Endothelial cell of umbilical vein (primary cell): ENCODE results near the gene RNF111. TPM values are rescaled to one million over a fixed set of nuclear protein-coding genes. Genes with fewer than 3 reads are reported as not detected.

Experiments
- BruUV-seq: library from RNA; stranded (reverse); fragments of 400-500 nt; replicated peaks from 2 replicates; lab custom pipeline; 2021; lab: Mats Ljungman, UMichigan
- CTCF ChIA-PET: fragments of 300-600, 350-600 bp; sonication (Branson Sonifier 250); formaldehyde crosslinking; loops from one replicate; lab custom pipeline; 2021; ENCODE audit warnings: antibody characterized with exemption, inconsistent platforms; lab: Charles Lee
- POLR2A ChIA-PET: fragments of 300-600, 350-600 bp; sonication (Branson Sonifier 250); formaldehyde crosslinking; loops from one replicate; lab custom pipeline; 2021; ENCODE audit warnings: antibody characterized with exemption, inconsistent platforms; lab: Charles Lee
- DNase-seq: peaks from one replicate; pipeline ENCODE4 v3.0.0-alpha.2; 2011; ENCODE audit warnings: low read depth, low spot score
- FAIRE-seq: peaks from 2 replicates; lab custom pipeline; 2011; peaks lifted over from hg19 to GRCh38; lab: Jason Lieb, UNC
- H2AFZ ChIP-seq: 2 replicates; pipeline ENCODE4 v1.6.0; 2012; ENCODE audit warnings: low read depth, low read length, control low read depth, inconsistent platforms
- H3K27ac ChIP-seq: 2 replicates; pipeline ENCODE4 v1.5.1; 2011; ENCODE audit warnings: low read depth, mild to moderate bottlenecking, control low read depth, low read length, moderate library complexity; ENCODE audit not compliant: insufficient read depth
- H3K27me3 ChIP-seq, 2 experiments: 2 replicates each; pipeline versions ENCODE4 v1.6.0 to v1.6.1; 2011; ENCODE audit warnings: low read length in 2 of 2, mixed read lengths in 1 of 2; ENCODE audit not compliant: control insufficient read depth in 2 of 2, insufficient read depth in 2 of 2
- H3K36me3 ChIP-seq, 2 experiments: 2 replicates in 1 of 2; 3 replicates in 1 of 2; pipeline ENCODE4 v1.5.1; 2011; ENCODE audit warnings: low read length in 2 of 2, mild to moderate bottlenecking in 1 of 2, moderate library complexity in 1 of 2; ENCODE audit not compliant: control insufficient read depth in 2 of 2, insufficient read depth in 2 of 2; ENCODE audit errors: extremely low read depth in 1 of 2
- H3K4me1 ChIP-seq: 3 replicates; pipeline ENCODE4 v1.5.1; 2011; ENCODE audit warnings: mild to moderate bottlenecking, low read length; ENCODE audit not compliant: control insufficient read depth, insufficient read depth; ENCODE audit errors: extremely low read depth
- H3K4me2 ChIP-seq: 2 replicates; pipeline ENCODE4 v1.6.1; 2011; ENCODE audit warnings: low read length, control low read depth, mixed read lengths; ENCODE audit not compliant: insufficient read depth
- H3K4me3 ChIP-seq, 3 experiments: fragments of 200-600 bp in 1 of 3; sonication (generic), shearing (Covaris generic) in 1 of 3; replicated peaks in 1 of 3; 2 replicates each; pipeline ENCODE4 v1.5.1; 2011 to 2016; ENCODE audit warnings: control low read depth in 3 of 3, low read length in 3 of 3, mild to moderate bottlenecking in 2 of 3, inconsistent platforms in 1 of 3, low read depth in 1 of 3, moderate library complexity in 1 of 3; ENCODE audit not compliant: insufficient read depth in 1 of 3
- H3K79me2 ChIP-seq: 2 replicates; pipeline ENCODE4 v1.6.0; 2012; ENCODE audit warnings: low read length, inconsistent platforms; ENCODE audit not compliant: control insufficient read depth, insufficient read depth
- H3K9ac ChIP-seq: replicated peaks from 2 replicates; pipeline ENCODE3; 2011; ENCODE audit warnings: low read length, control low read depth; ENCODE audit not compliant: insufficient read depth; ENCODE audit errors: extremely low read depth
- H3K9me1 ChIP-seq: replicated peaks from 3 replicates; pipeline ENCODE4 v1.6.0; 2011; ENCODE audit warnings: mild to moderate bottlenecking, low read length; ENCODE audit not compliant: control insufficient read depth, insufficient read depth; ENCODE audit errors: extremely low read depth
- H3K9me3 ChIP-seq: replicated peaks from 2 replicates; pipeline ENCODE4 v1.5.1; 2012; ENCODE audit warnings: low read length, inconsistent platforms; ENCODE audit not compliant: control insufficient read depth, insufficient read depth
- H4K20me1 ChIP-seq: replicated peaks from 2 replicates; pipeline ENCODE3; 2011; ENCODE audit warnings: mild to moderate bottlenecking, low read length; ENCODE audit not compliant: control insufficient read depth, insufficient read depth; ENCODE audit errors: extremely low read depth
- CTCF ChIP-seq, 2 donors: IDR thresholded peaks; 1 replicate in 1 of 2; 2 replicates in 1 of 2; pipeline ENCODE4 v1.5.1; 2011; ENCODE audit warnings: low read length in 2 of 2, mild to moderate bottlenecking in 2 of 2, moderate library complexity in 2 of 2, control low read depth in 1 of 2, inconsistent platforms in 1 of 2, low read depth in 1 of 2; ENCODE audit not compliant: insufficient read depth in 1 of 2; ENCODE audit errors: extremely low read depth in 1 of 2
- EZH2 ChIP-seq: IDR thresholded peaks from 2 replicates; pipeline ENCODE4 v1.6.1; 2012; ENCODE audit warnings: borderline replicate concordance, low read depth, mild to moderate bottlenecking, moderate library complexity, low read length, inconsistent platforms; ENCODE audit not compliant: severe bottlenecking
- FOS ChIP-seq: IDR thresholded peaks from 2 replicates; pipeline ENCODE4 v1.6.1; 2011; ENCODE audit warnings: mild to moderate bottlenecking, low read length, moderate library complexity, borderline replicate concordance; ENCODE audit not compliant: insufficient read depth
- GATA2 ChIP-seq: IDR thresholded peaks from 2 replicates; pipeline ENCODE4 v1.7.0; 2011; ENCODE audit warnings: low read depth, mild to moderate bottlenecking, moderate library complexity, mixed read lengths, low read length; ENCODE audit not compliant: insufficient read length, insufficient read depth
- JUN ChIP-seq: IDR thresholded peaks from 2 replicates; pipeline ENCODE4 v1.6.1; 2011; ENCODE audit warnings: borderline replicate concordance, low read depth; ENCODE audit not compliant: insufficient read length, insufficient read depth
- MAX ChIP-seq: IDR thresholded peaks from 2 replicates; pipeline ENCODE4 v1.6.1; 2011; ENCODE audit not compliant: insufficient read depth, insufficient read length
- MYC ChIP-seq: IDR thresholded peaks from one replicate; pipeline ENCODE4 v1.6.1; 2011; ENCODE audit warnings: mild to moderate bottlenecking, low read depth, low read length
- POLR2A ChIP-seq: IDR thresholded peaks from 2 replicates; pipeline ENCODE4 v1.6.1; 2012; ENCODE audit warnings: low read depth, mild to moderate bottlenecking, control low read depth, low read length
- POLR2AphosphoS5 ChIP-seq: IDR thresholded peaks from 2 replicates; pipeline ENCODE4 v1.6.1; 2012; ENCODE audit warnings: low read depth, mild to moderate bottlenecking, control low read depth, low read length, moderate library complexity; ENCODE audit not compliant: insufficient read depth
- dilution Hi-C: fragments of 300-500 bp; cut with MboI; formaldehyde crosslinking; loops from one replicate; pipeline ENCODE4 v1.15.0; 2019; ENCODE audit warnings: low sequenced_read_pairs; ENCODE audit not compliant: extremely low pct_ligation_motif_present
- intact Hi-C: fragments of 100-400 bp; cut with micrococcal nuclease; formaldehyde crosslinking; loops from one replicate; pipeline ENCODE4 v1.10.0; 2022
- polyA plus RNA-seq, 4 experiments: library from polyadenylated mRNA; depleted of rRNA in 3 of 4; stranded (reverse) in 3 of 4; unstranded in 1 of 4; fragments of >200 nt; gene quantifications; 2 replicates each; pipeline versions ENCODE4 v1.2.1 to v1.2.3, GENCODE V29; 2011 to 2012; ENCODE audit warnings: missing spikeins in 1 of 4
- total RNA-seq: library from RNA; stranded (reverse); gene quantifications from 2 replicates; pipeline ENCODE4 v1.2.3, GENCODE V29; 2021

RNF111 gene
- total and polyA plus RNA-seq, 2 donors (not counting 3 experiments of a cell fraction or from before 2014, with no cell fraction given): 22.3 to 42.6 TPM

GRCh38 chr15:58962136-58962535 lies 25.3 kb upstream of the RNF111 start:
- TF ChIP-seq EZH2 (no peak), GATA2 (no peak), MYC (no peak), CTCF (IDR thresholded peaks at IDR 0.05; ENCODE audit: extremely low read depth in 1 of 2, insufficient read depth in 1 of 2, low read depth in 1 of 2, low read length in 2 of 2) (no peak), MAX (no peak), FOS (no peak), POLR2A (no peak), JUN (no peak), POLR2AphosphoS5 (no peak)
- dilution Hi-C loops (no loop called here), intact Hi-C loops (no loop called here)
- Histone ChIP-seq H3K9me1 (no peaks in the 10 kb centered on the region), H3K27ac (no peak overlapping the region), H3K9me3 (no peaks in the 10 kb centered on the region), H3K79me2 (no peaks in the 10 kb centered on the region), H4K20me1 (no peaks in the 10 kb centered on the region), H2AFZ (no peak overlapping the region), H3K4me2 (no peak overlapping the region), H3K9ac (no peak overlapping the region), H3K4me3 (no peak overlapping the region), H3K36me3 (no peaks in the 10 kb centered on the region), H3K27me3 (peaks cover 0 to 2% of the 10 kb centered on the region in 2 experiments), H3K4me1 (no peaks in the 10 kb centered on the region)
- ChIA-PET POLR2A (no interaction called here), CTCF (interaction anchor here (0.9 kb wide), 2 partner anchors 14 to 567 kb away, joined by 3 read pairs; no protein-coding TSS in a partner anchor)
- FAIRE-seq (no peak), DNase-seq (no peak)
- BruUV-seq: no TSS peak
